ENCODE measurements around the gene EEPD1.
A peak's percentile ranks its signal among the peaks of the same experiment; 100 is the strongest.
"Not testable (repeated sequence)": the region's sequence is repeated elsewhere in the genome, so short reads cannot be mapped to it uniquely, and the experiment has no call there.

Gene EEPD1

DNA sequence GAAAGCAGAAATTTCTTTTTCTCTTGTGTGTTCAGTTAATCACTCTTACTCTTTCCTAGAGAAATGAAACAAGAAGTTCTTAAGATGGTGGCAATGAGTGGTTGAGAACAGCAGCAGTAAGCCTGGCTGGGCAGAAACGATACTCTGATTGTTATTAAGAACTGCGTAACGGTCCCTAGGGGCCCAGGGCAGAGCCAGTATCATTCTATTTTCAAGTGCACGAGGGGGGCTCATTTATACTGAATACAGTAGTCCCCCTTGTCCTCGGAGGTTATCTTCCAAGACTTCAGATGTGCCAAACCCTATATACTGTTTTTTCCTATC, 64.9 kb downstream of the EEPD1 start:
- DNase-seq, result no peak

DNA sequence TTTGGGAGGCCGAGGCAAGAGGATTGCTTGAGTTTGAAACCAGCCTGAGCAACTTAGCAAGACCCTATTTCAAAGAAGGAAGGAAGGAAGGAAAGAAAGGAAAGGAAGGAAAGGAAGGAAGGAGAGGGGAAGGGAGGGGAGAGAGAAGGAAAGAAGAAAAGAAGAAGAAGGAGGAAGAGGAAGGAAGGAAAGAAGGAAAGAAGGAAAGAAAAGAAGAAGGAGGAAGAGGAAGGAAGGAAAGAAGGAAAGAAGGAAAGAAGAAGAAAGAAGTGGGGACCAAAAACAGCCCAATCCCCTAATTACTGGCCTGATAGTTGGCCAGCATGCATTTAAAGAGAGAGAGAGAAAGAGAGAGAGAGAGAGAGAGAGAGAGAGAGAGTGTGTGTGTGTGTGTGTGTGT, 66.4 kb downstream of the EEPD1 start:
- DNase-seq, result no peak

GRCh38 chr7:36223851-36224250, 70.8 kb downstream of the EEPD1 start:
- DNase-seq, result no peak

- peak; percentile 9 for DNase-seq
Observed at GRCh38 chr7:36224934-36225858, 72.1 kb downstream of the EEPD1 start.

DNA sequence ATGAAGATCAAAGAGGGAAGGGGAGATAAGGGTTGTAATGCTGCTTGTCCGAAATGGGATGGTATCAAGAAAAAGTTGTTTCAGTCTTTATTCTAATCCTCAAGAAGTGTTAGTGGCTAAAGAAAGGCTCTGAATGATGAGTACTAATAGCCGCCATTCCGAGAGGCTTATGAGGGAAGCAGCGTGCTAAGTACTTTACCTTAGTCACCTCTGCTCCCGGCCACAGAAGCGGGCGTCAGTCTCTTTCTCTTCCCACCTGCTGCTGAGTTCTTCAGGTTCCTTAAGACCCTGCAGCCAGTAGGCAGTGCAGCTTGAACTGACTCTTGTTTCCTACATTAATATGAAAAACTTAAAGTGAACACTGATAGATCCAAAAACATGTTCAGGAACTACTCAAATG, 73.1 kb downstream of the EEPD1 start:
- no peak for DNase-seq

- no peak for DNase-seq
Observed at GRCh38 chr7:36227223-36227622, 74.2 kb downstream of the EEPD1 start.

- DNase-seq, result no peak
Observed at GRCh38 chr7:36228039-36228438, 75.0 kb downstream of the EEPD1 start.

GRCh38 chr7:36231406-36231805, 78.4 kb downstream of the EEPD1 start:
- DNase-seq, result no peak

- no peak for DNase-seq
Observed at GRCh38 chr7:36232555-36232954, 79.5 kb downstream of the EEPD1 start.

DNA sequence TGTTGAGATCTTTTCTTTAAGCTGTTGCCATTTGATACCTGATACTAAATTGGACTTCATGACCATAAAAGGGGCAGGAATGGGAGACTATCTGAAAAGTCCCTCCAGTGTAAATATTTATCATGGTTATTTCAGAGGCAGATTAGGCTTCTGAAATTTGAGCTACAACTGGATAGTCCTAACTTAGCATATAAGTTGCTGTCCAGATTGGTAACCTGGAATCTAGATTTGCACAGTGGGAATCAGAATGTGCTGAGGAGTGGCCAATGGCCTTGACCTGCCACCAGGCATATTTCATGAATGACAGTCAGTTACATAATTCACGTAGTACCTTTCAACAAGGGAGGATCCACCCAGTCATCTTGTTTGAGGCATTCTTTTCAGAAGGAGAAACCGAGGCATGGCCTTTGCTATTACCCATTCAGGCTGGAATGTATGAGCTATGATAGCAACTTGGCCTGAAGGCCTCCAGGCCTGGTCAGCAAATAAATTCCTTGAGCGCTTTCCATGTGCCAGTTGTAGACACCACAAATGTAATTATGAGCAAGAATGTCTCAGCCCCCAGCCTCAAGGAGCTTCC, 80.0 kb downstream of the EEPD1 start:
- no peak for DNase-seq

DNA sequence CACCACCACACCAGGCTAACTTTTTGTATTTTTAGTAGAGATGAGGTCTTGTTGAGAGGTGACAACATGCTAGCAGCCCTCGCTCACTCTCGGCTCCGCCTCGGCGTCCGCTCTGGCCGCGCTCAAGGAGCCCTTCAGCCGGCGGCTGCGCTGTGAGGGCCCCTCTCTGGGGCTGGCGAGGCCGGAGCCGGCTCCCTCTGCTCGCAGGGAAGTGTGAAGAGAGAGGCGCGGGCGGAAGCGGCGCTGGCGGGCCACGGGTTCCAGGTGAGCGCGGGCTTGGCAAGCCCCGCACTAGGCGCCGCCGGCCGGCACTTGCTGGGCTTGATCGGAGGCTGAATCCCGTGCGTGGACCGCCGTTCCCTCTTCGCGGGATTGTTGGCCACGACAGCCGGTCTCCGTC, 83.0 kb downstream of the EEPD1 start:
- DNase-seq, result no peak

- no peak for DNase-seq
Observed at GRCh38 chr7:36238138-36238537, 85.1 kb downstream of the EEPD1 start.

- peak; percentile 38 for DNase-seq
Observed at GRCh38 chr7:36243356-36243755, 90.3 kb downstream of the EEPD1 start.

- DNase-seq, result not testable (repeated sequence)
Observed at GRCh38 chr7:36244001-36244400, 90.9 kb downstream of the EEPD1 start.

GRCh38 chr7:36244429-36244828, 91.4 kb downstream of the EEPD1 start:
- DNase-seq, result no peak

DNA sequence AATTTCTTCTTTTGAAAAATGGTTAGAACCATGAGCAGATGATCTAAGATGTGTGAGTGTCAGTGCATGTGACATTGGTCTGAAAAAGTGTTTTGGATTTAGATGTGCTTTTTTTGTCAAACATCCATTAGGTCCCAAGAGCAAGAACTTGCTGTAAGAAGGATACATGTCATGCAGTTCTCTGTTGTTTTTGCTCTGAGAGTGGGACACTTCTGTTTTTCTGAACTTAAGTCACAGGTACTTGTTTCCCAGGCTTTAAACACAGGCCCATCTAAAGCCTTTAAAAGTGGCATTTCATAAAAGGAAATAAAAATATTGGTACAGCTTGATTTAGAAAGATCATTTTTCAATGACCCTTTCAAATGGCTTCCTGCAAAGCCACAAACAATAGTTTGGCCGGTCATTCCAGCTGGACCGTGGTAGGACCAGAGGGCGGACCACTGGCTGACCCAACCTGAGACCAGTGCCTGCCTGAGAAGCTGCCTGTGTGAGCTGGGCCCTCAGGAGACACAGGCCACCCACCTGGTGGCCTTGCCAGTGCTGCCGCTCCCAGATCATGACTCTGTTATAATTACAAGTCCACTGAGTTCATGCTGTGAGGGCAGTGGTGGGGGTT, 92.7 kb downstream of the EEPD1 start:
- DNase-seq, result no peak

DNA sequence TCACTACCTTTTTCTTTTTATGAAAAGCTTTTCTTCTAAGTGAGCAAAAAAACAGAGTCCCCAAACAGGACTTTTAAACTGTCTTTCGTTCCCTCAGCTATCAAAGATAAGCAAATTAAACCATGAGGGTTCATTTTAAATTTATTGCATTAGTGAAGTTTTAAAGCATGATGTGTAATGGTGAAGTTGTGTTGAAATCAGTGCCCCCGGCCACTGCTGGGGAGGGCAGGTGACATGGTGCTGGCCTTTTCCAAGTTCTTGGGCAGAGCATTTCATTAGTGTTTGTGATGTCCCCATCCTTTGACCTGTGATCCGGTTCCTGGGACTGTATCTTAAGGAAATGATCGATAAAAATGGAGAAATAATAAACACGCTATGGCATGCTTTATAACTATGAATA, 96.0 kb downstream of the EEPD1 start:
- no peak for DNase-seq

GRCh38 chr7:36253699-36254098, 100.6 kb downstream of the EEPD1 start:
- DNase-seq, result no peak

DNA sequence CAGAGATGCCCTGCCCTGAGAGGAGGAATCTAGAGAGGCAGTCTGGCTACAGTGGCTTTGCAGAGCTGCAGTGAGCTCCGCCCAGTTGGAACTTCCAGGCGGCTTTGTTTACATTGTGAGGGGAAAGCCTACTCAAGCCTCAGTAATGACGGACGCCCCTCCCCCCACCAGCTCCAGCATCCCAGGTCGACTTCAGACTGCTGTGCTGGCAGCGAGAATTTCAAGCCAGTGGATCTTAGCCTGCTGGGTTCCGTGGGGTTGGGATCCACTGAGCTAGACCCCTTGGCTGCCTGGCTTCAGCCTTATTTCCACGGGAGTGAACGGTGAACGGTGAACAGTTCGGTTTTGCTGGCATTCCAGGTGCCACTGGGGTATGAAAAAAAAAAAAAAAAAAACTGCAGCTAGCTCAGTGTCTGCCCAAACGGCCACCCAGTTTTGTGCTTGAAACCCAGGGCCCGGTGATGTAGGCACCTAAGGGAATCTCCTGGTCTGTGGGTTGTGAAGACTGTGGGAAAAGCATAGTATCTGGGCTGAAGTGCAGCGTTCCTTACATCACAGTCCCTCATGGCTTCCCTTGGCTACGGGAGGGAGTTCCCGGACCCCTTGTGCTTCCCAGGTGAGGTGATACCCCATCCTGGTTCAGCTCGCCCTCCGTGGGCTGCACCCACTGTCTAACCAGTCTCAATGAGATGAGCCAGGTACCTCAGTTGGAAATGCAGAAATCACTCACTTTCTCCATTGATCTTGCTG, 105.6 kb downstream of the EEPD1 start:
- DNase-seq, result peak; percentile 90

DNA sequence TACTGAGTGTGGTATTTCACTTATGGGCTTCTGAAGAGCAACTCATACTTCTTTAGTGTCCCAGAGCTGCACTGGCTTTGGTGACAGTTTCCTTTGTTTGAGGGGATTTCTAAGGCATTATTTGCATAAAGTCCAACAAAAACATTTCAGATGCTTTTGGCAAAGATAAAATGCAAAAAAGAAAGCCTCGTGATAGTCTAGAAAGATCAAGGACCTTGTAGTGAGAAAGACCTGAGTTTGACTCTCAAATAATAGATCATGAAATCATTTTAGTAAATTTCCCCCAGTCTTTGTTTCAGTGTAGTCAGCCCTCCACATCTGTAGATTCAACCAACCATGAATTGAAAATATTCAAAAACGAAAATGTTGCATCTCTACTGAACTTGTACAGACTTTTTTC, 107.4 kb downstream of the EEPD1 start:
- DNase-seq, result no peak

- no peak for DNase-seq
Observed at GRCh38 chr7:36261019-36261754, 108.1 kb downstream of the EEPD1 start.

- DNase-seq, result no peak
Observed at GRCh38 chr7:36262309-36263094, 109.4 kb downstream of the EEPD1 start.
